GM12878 (cell line): ENCODE data around the gene ZC3H7B. TPM values are rescaled to one million over a fixed set of nuclear protein-coding genes. Genes with fewer than 3 reads are reported as not detected.

Experiments
- ATAC-seq: fragments of 200-7000 bp; cut with Tn5 transposase; 3 replicates; pipeline ENCODE4 v1.9.1; 2020; ENCODE audit warnings: mild to moderate bottlenecking, moderate library complexity
- BruUV-seq: library from RNA; stranded (reverse); fragments of 400-500 nt; replicated peaks from 2 replicates; lab custom pipeline; 2021; lab: Mats Ljungman, UMichigan
- CTCF ChIA-PET: fragments of 300-600 bp; sonication (Branson Sonifier 250); formaldehyde crosslinking; extraction: SDS; loops from one replicate; lab custom pipeline; 2021; ENCODE audit warnings: inconsistent platforms; lab: Yijun Ruan, JAX
- POLR2A ChIA-PET: fragments of 350-600 bp; formaldehyde crosslinking; extraction: SDS; loops from one replicate; lab custom pipeline; 2021; ENCODE audit warnings: inconsistent platforms; lab: Charles Lee
- RAD21 ChIA-PET: fragments of 300-600 bp; sonication (Branson Sonifier 250); formaldehyde crosslinking; loops from one replicate; lab custom pipeline; 2023; ENCODE audit warnings: antibody characterized with exemption; ENCODE audit not compliant: unreplicated experiment; lab: Charles Lee
- SMC1A ChIA-PET: fragments of 300-600 bp; sonication (Branson Sonifier 250); formaldehyde crosslinking; loops from one replicate; lab custom pipeline; 2023; ENCODE audit not compliant: unreplicated experiment, uncharacterized antibody; lab: Charles Lee
- DNase-seq: peaks from one replicate; pipeline ENCODE4 v3.0.0-alpha.2; 2011; ENCODE audit warnings: low read depth, low spot score
- FAIRE-seq: peaks from 3 replicates; lab custom pipeline; 2011; peaks lifted over from hg19 to GRCh38; lab: Jason Lieb, UNC
- H2AFZ ChIP-seq: 2 replicates; pipeline ENCODE4 v1.6.0; 2011; ENCODE audit warnings: low read depth, low read length, control low read depth; ENCODE audit not compliant: control insufficient read depth
- H3K27ac ChIP-seq: 2 replicates; pipeline ENCODE4 v1.5.1; 2011; ENCODE audit warnings: control low read depth; ENCODE audit not compliant: control insufficient read depth, insufficient read depth
- H3K27me3 ChIP-seq, 2 experiments: replicated peaks in 1 of 2; 2 replicates each; pipeline versions ENCODE4 v1.6.0 to v1.6.1; 2011; ENCODE audit warnings: low read length in 1 of 2; ENCODE audit not compliant: control insufficient read depth in 2 of 2, insufficient read depth in 2 of 2
- H3K36me3 ChIP-seq, 2 experiments: 2 replicates each; pipeline ENCODE4 v1.5.1; 2011; ENCODE audit warnings: low read length in 1 of 2; ENCODE audit not compliant: control insufficient read depth in 2 of 2, insufficient read depth in 2 of 2
- H3K4me1 ChIP-seq: 2 replicates; pipeline ENCODE4 v1.6.1; 2011; ENCODE audit warnings: mild to moderate bottlenecking, low read length, moderate library complexity, mixed read lengths; ENCODE audit not compliant: control insufficient read depth, insufficient read depth
- H3K4me2 ChIP-seq: 2 replicates; pipeline ENCODE4 v1.6.0; 2011; ENCODE audit warnings: control low read depth; ENCODE audit not compliant: control insufficient read depth, insufficient read depth
- H3K4me3 ChIP-seq: fragments of 200-600 bp; sonication (generic); 2 replicates; pipeline ENCODE4 v1.5.1; 2016
- H3K79me2 ChIP-seq: 2 replicates; pipeline ENCODE4 v1.6.0; 2011; ENCODE audit warnings: low read length; ENCODE audit not compliant: control insufficient read depth, insufficient read depth
- H3K9ac ChIP-seq: 2 replicates; pipeline ENCODE4 v1.8.0; 2011; ENCODE audit warnings: low read length, control low read depth, mixed read lengths; ENCODE audit not compliant: control insufficient read depth, insufficient read depth
- H3K9me3 ChIP-seq: replicated peaks from 3 replicates; pipeline ENCODE4 v1.5.1; 2011; ENCODE audit warnings: mild to moderate bottlenecking, low read length; ENCODE audit not compliant: control insufficient read depth, insufficient read depth
- H4K20me1 ChIP-seq: 2 replicates; pipeline ENCODE4 v1.6.0; 2011; ENCODE audit not compliant: control insufficient read depth, insufficient read depth
- BCL3 ChIP-seq: IDR thresholded peaks from 2 replicates; pipeline ENCODE4 v1.6.1; 2011; ENCODE audit warnings: borderline replicate concordance, low read depth, mild to moderate bottlenecking, moderate library complexity, low read length; ENCODE audit not compliant: insufficient read depth, poor library complexity, severe bottlenecking
- ESRRA ChIP-seq: IDR thresholded peaks from 2 replicates; pipeline ENCODE4 v1.6.1; 2012; ENCODE audit warnings: mild to moderate bottlenecking, low read length, improper control_type of control experiment
- IRF5 ChIP-seq: fragments of 450-650 bp; IDR thresholded peaks from 2 replicates; pipeline ENCODE4 v1.6.1; 2017; ENCODE audit warnings: borderline replicate concordance
- MEF2B ChIP-seq: fragments of 450-650 bp; IDR thresholded peaks from 2 replicates; pipeline ENCODE4 v1.6.1; 2018; ENCODE audit warnings: mild to moderate bottlenecking, moderate library complexity; ENCODE audit not compliant: partially characterized antibody, poor library complexity, severe bottlenecking
- MXI1 ChIP-seq: fragments of 150-350 bp; IDR thresholded peaks from 2 replicates; pipeline ENCODE4 v1.6.1; 2011; ENCODE audit warnings: low read depth, mild to moderate bottlenecking, inconsistent platforms, low read length, improper control_type of control experiment
- NBN ChIP-seq: fragments of 450-650 bp; IDR thresholded peaks from 2 replicates; pipeline ENCODE4 v1.6.1; 2016
- NFYB ChIP-seq: IDR thresholded peaks from 2 replicates; pipeline ENCODE4 v1.6.1; 2011; ENCODE audit warnings: low read depth, mild to moderate bottlenecking, low read length, improper control_type of control experiment, moderate library complexity; ENCODE audit not compliant: insufficient read depth
- PAX8 ChIP-seq: fragments of 450-650 bp; IDR thresholded peaks from 2 replicates; pipeline ENCODE4 v1.6.1; 2017; ENCODE audit warnings: mild to moderate bottlenecking, moderate library complexity
- POLR2AphosphoS5 ChIP-seq: IDR thresholded peaks from 2 replicates; pipeline ENCODE4 v1.6.1; 2011; ENCODE audit warnings: mild to moderate bottlenecking, low read length, inconsistent platforms
- PRDM15 ChIP-seq: fragments of 450-650 bp; formaldehyde crosslinking; IDR thresholded peaks from 2 replicates; pipeline ENCODE4 v1.4.0; 2020; ENCODE audit warnings: mild to moderate bottlenecking, moderate library complexity
- RBBP5 ChIP-seq: fragments of 200-600 bp; sonication (generic); conservative IDR thresholded peaks from 2 replicates; pipeline ENCODE4 v1.6.1; 2016
- SMAD1 ChIP-seq: fragments of 450-650 bp; IDR thresholded peaks from 2 replicates; pipeline ENCODE4 v1.6.1; 2018; ENCODE audit warnings: mild to moderate bottlenecking, low read depth; ENCODE audit not compliant: partially characterized antibody
- SRF ChIP-seq, 2 experiments: IDR thresholded peaks; 2 replicates each; pipeline ENCODE4 v1.6.1; 2011; ENCODE audit warnings: low read depth in 2 of 2, low read length in 2 of 2, mild to moderate bottlenecking in 1 of 2, moderate library complexity in 1 of 2
- ZNF592 ChIP-seq: fragments of 450-650 bp; IDR thresholded peaks from 2 replicates; pipeline ENCODE4 v1.6.1; 2017; ENCODE audit warnings: mild to moderate bottlenecking, moderate library complexity
- WGBS: methylation state at CpG from one replicate; pipeline ENCODE4 v1.1.6; 2016; ENCODE audit warnings: low lambda C conversion rate; ENCODE audit not compliant: insufficient replicate concordance, insufficient coverage; ENCODE audit errors: missing lambda C conversion rate; 5-methylcytosine and 5-hydroxymethylcytosine counted together
- in situ Hi-C: fragments of 300-500 bp; cut with MboI; formaldehyde crosslinking; loops from 9 replicates; pipeline ENCODE4 v1.14.3; 2018; ENCODE audit warnings: mixed read lengths
- intact Hi-C: fragments of 100-400 bp; cut with micrococcal nuclease; formaldehyde crosslinking; loops from one replicate; pipeline ENCODE4 v1.14.2; 2022; ENCODE audit not compliant: unreplicated experiment
- polyA plus RNA-seq, 11 experiments: library from polyadenylated mRNA; depleted of rRNA in 4 of 11; unstranded in 6 of 11; stranded (reverse) in 5 of 11; fragments of >200 nt; fragmentation: Nextera tagmentation in 4 of 11; fragmentation: Illumina TruSeq in 1 of 11; extraction: Ambion mirVana in 4 of 11; extraction: Trizol in 1 of 11; gene quantifications; 1 replicate in 1 of 11; 2 replicates in 10 of 11; pipeline versions ENCODE4 v1.2.1 to v1.2.3, GENCODE V29; 2011 to 2016; ENCODE audit warnings: inconsistent platforms in 2 of 11, missing spikeins in 2 of 11, low read depth in 1 of 11
- total RNA-seq, 4 experiments: library from RNA; depleted of rRNA in 3 of 4; stranded (reverse); fragments of >200 nt in 3 of 4; fragmentation: Illumina TruSeq in 1 of 4; extraction: Trizol in 1 of 4; gene quantifications; 2 replicates each; pipeline versions ENCODE4 v1.2.1 to v1.2.3, GENCODE V29; 2013 to 2021

Gene ZC3H7B
- total and polyA plus RNA-seq, 10 of the 15 experiments (the other 5 are each of a cell fraction or from before 2014, with no cell fraction given) = 0.26 to 52.3 (median 22.4) TPM

- no peaks in the 10 kb centered on the region for H3K79me2 ChIP-seq
- no peak overlapping the region for H2AFZ ChIP-seq
- CTCF ChIA-PET = interaction anchor here (1.0 to 1.9 kb wide), 2 partner anchors 48 to 70 kb away, joined by 3 to 4 read pairs; partner anchors contain the start of gene RANGAP1
- H3K9ac ChIP-seq = no peak overlapping the region
- no peaks in the 10 kb centered on the region for H3K4me1 ChIP-seq
- H3K36me3 ChIP-seq = peaks cover 16 to 23% of the 10 kb centered on the region in 2 experiments; a peak in 3 of 4 replicates
- H3K27ac ChIP-seq = no peak overlapping the region
- FAIRE-seq = no peak
- H4K20me1 ChIP-seq = no peaks in the 10 kb centered on the region
- no peak for DNase-seq
- H3K9me3 ChIP-seq = no peaks in the 10 kb centered on the region
- WGBS = 98% methylated on average over 3 of the region's 3 CpGs
- intact Hi-C loops = no loop called here
- POLR2A ChIA-PET = interaction anchor here (0.5 to 0.9 kb wide), 2 partner anchors 9 to 272 kb away, joined by 3 to 5 read pairs; no protein-coding TSS in a partner anchor
- H3K4me2 ChIP-seq = no peak overlapping the region
- ATAC-seq = no peak
- H3K27me3 ChIP-seq = no peaks in the 10 kb centered on the region
- RAD21 ChIA-PET = no interaction called here
- no TSS peak for BruUV-seq
- H3K4me3 ChIP-seq = no peak overlapping the region
- in situ Hi-C loops = no loop called here
- SMC1A ChIA-PET = interaction anchor here (0.6 to 1.0 kb wide), 2 partner anchors 27 to 412 kb away, joined by 3 read pairs; no protein-coding TSS in a partner anchor
- no peak for TF ChIP-seq NFYB
- no peak for TF ChIP-seq PRDM15
- TF ChIP-seq NBN = no peak
- TF ChIP-seq SMAD1 = no peak
- no peak for TF ChIP-seq SRF (IDR thresholded peaks at IDR 0.05; ENCODE audit: low read depth in 2 of 2, low read length in 2 of 2)
- TF ChIP-seq MXI1 = no peak
- no peak for TF ChIP-seq POLR2AphosphoS5
- TF ChIP-seq PAX8 = no peak
- no peak for TF ChIP-seq MEF2B
- TF ChIP-seq BCL3 = no peak
- TF ChIP-seq IRF5 = no peak
- TF ChIP-seq ESRRA = no peak
- no peak for TF ChIP-seq RBBP5
- TF ChIP-seq ZNF592 = no peak
Measured at GRCh38 chr22:41334215-41334614, 32.9 kb downstream of the ZC3H7B start.
